ENCODE measurements around the gene NCOA3. TPM values are rescaled to one million over a fixed set of nuclear protein-coding genes. Genes with fewer than 3 reads are reported as not detected.

The NCOA3 gene
- total and polyA plus RNA-seq, 2 experiments from 2014 or later = 6.7 to 16.2 TPM

GRCh38 chr20:47629907-47630306 lies 128.2 kb downstream of the NCOA3 start:
- Histone ChIP-seq H3K27ac (no peak overlapping the region), H3K27me3 (no peaks in the 10 kb centered on the region), H3K36me3 (peaks cover 23% of the 10 kb centered on the region), H3K9me3 (ENCODE audit: low read depth) (no peaks in the 10 kb centered on the region), H3K4me3 (no peak overlapping the region), H3K4me1 (ENCODE audit: low read depth) (no peaks in the 10 kb centered on the region)
- DNase-seq (ENCODE audit: low read depth in 1 of 2, low spot score in 1 of 2) = no peak
- no peak for TF ChIP-seq CTCF (IDR thresholded peaks at IDR 0.05; ENCODE audit: low read depth, low read length)

DNA sequence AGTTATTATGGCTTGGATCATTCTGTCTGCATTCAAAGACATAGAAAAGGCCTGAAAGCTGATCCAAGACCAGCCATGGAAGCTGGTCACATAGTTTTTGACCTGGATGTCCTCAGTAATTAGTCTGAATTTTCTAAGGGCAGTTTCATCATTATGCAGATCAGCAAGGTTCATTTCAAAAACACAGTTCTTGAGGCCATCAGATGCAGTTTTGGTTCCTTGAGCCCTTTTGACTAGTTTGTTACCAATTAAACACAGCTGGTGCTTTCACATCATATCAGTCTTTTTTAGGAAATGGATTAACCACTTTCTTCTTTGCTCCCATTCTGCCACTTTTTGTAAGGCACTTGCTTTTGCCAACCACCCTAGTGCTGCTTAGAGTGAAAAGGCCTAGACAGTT lies 129.4 kb downstream of the NCOA3 start:
- H3K27ac ChIP-seq = no peak overlapping the region
- no peak for TF ChIP-seq CTCF (IDR thresholded peaks at IDR 0.05; ENCODE audit: low read depth, low read length)
- no peak for DNase-seq (ENCODE audit: low read depth in 1 of 2, low spot score in 1 of 2)
- H3K27me3 ChIP-seq = no peaks in the 10 kb centered on the region
- H3K36me3 ChIP-seq = peaks cover 25% of the 10 kb centered on the region
- H3K4me3 ChIP-seq = no peak overlapping the region
- no peaks in the 10 kb centered on the region for H3K9me3 ChIP-seq (ENCODE audit: low read depth)
- no peaks in the 10 kb centered on the region for H3K4me1 ChIP-seq (ENCODE audit: low read depth)

- DNase-seq (ENCODE audit: low read depth in 1 of 2, low spot score in 1 of 2) = no peak
- Histone ChIP-seq H3K4me3 (no peak overlapping the region), H3K36me3 (peaks cover 35% of the 10 kb centered on the region), H3K9me3 (ENCODE audit: low read depth) (no peaks in the 10 kb centered on the region), H3K27ac (no peak overlapping the region), H3K4me1 (ENCODE audit: low read depth) (no peaks in the 10 kb centered on the region), H3K27me3 (no peaks in the 10 kb centered on the region)
- no peak for TF ChIP-seq CTCF (IDR thresholded peaks at IDR 0.05; ENCODE audit: low read depth, low read length)
Measured at GRCh38 chr20:47635256-47635655, 133.6 kb downstream of the NCOA3 start.

- no peak overlapping the region for H3K27ac ChIP-seq
Measured at GRCh38 chr20:47638851-47639250, 137.2 kb downstream of the NCOA3 start.

DNA sequence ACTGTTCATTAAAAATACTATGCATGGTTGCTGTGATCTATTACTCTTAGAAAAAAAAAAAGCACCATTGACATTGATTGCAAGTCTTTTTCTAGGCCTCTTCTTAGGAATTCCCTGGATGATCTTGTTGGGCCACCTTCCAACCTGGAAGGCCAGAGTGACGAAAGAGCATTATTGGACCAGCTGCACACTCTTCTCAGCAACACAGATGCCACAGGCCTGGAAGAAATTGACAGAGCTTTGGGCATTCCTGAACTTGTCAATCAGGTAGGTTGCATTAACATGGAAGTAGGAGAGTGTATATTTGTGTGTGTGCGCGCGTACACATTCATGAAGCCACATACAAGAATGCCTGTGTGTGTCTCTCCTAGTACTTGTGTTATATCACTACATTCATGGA lies 140.4 kb downstream of the NCOA3 start:
- no peak for TF ChIP-seq CTCF (IDR thresholded peaks at IDR 0.05; ENCODE audit: low read depth, low read length)
- Histone ChIP-seq H3K27me3 (no peaks in the 10 kb centered on the region), H3K27ac (no peak overlapping the region), H3K4me1 (ENCODE audit: low read depth) (no peaks in the 10 kb centered on the region), H3K4me3 (no peak overlapping the region), H3K9me3 (ENCODE audit: low read depth) (no peaks in the 10 kb centered on the region), H3K36me3 (peaks cover 33% of the 10 kb centered on the region)
- DNase-seq (ENCODE audit: low read depth in 1 of 2, low spot score in 1 of 2) = no peak

More at GRCh38 chr20:47638851-47639250, 137.2 kb downstream of the NCOA3 start:
- TF ChIP-seq CTCF (IDR thresholded peaks at IDR 0.05; ENCODE audit: low read depth, low read length) = no peak
- no peaks in the 10 kb centered on the region for H3K4me1 ChIP-seq (ENCODE audit: low read depth)
- H3K27me3 ChIP-seq = no peaks in the 10 kb centered on the region
- DNase-seq (ENCODE audit: low read depth in 1 of 2, low spot score in 1 of 2) = no peak
- no peaks in the 10 kb centered on the region for H3K9me3 ChIP-seq (ENCODE audit: low read depth)
- H3K4me3 ChIP-seq = no peak overlapping the region
- H3K36me3 ChIP-seq = peaks cover 44% of the 10 kb centered on the region

- Histone ChIP-seq H3K4me1 (ENCODE audit: low read depth) (no peaks in the 10 kb centered on the region), H3K4me3 (no peak overlapping the region), H3K36me3 (peaks cover 35% of the 10 kb centered on the region), H3K9me3 (ENCODE audit: low read depth) (no peaks in the 10 kb centered on the region), H3K27me3 (no peaks in the 10 kb centered on the region), H3K27ac (no peak overlapping the region)
- no peak for DNase-seq (ENCODE audit: low read depth in 1 of 2, low spot score in 1 of 2)
- TF ChIP-seq CTCF (IDR thresholded peaks at IDR 0.05; ENCODE audit: low read depth, low read length) = no peak
Measured at GRCh38 chr20:47642624-47643023, 140.9 kb downstream of the NCOA3 start.

All from cardiac muscle cell (in vitro differentiated cells and primary cell).